Embryonic facial prominence (tissue), 1 donor: ENCODE measurements around the gene GCNA.

Source experiments
- DNase-seq: peaks from one replicate; pipeline ENCODE4 v3.0.0-alpha.2; 2016; ENCODE audit errors: extremely low spot score

Gene GCNA

GRCh38 chrX:71615954-71616353, 37.7 kb downstream of the GCNA start:
- no peak for DNase-seq

- DNase-seq: no peak
Measured at GRCh38 chrX:71616672-71617529, 38.7 kb downstream of the GCNA start.

GRCh38 chrX:71617742-71618141, 39.5 kb downstream of the GCNA start:
- no peak for DNase-seq

- DNase-seq: no peak
Measured at GRCh38 chrX:71618303-71618721, 40.1 kb downstream of the GCNA start, which contains the start of gene CXCR3. Gene CXCR3, minus strand, starts transcription at chrX:71618511. Its CDS starts 62 bp downstream, at chrX:71618449.

GRCh38 chrX:71618787-71619186, 40.5 kb downstream of the GCNA start:
- DNase-seq: no peak

GRCh38 chrX:71619193-71619592, 41.0 kb downstream of the GCNA start:
- no peak for DNase-seq

GRCh38 chrX:71619986-71620385, 41.7 kb downstream of the GCNA start:
- no peak for DNase-seq

GRCh38 chrX:71621603-71622002, 43.4 kb downstream of the GCNA start:
- DNase-seq: no peak

- no peak for DNase-seq
Measured at GRCh38 chrX:71622032-71622575, 43.9 kb downstream of the GCNA start.

GRCh38 chrX:71622576-71623450, 44.6 kb downstream of the GCNA start:
- no peak for DNase-seq

GRCh38 chrX:71623714-71624113, 45.5 kb downstream of the GCNA start:
- no peak for DNase-seq

GRCh38 chrX:71625471-71625870, 47.2 kb downstream of the GCNA start:
- no peak for DNase-seq

GRCh38 chrX:71626576-71626975, 48.3 kb downstream of the GCNA start:
- no peak for DNase-seq

GRCh38 chrX:71627588-71628404, 49.6 kb downstream of the GCNA start:
- DNase-seq: no peak

GRCh38 chrX:71629467-71629866, 51.2 kb downstream of the GCNA start:
- DNase-seq: no peak

- no peak for DNase-seq
Measured at GRCh38 chrX:71632923-71633657, 54.9 kb downstream of the GCNA start.

- no peak for DNase-seq
Measured at GRCh38 chrX:71634366-71634765, 56.1 kb downstream of the GCNA start.

GRCh38 chrX:71636438-71637252, 58.4 kb downstream of the GCNA start:
- DNase-seq: no peak

- DNase-seq: no peak
Measured at GRCh38 chrX:71637253-71637618, 59.0 kb downstream of the GCNA start.

GRCh38 chrX:71637848-71638247, 59.6 kb downstream of the GCNA start:
- DNase-seq: no peak
